ENCODE measurements around the gene SOWAHC.

GRCh38 chr2:109601783-109602182 lies 12.4 kb upstream of the SOWAHC start:
- no peak for TF ChIP-seq POLR2A (IDR thresholded peaks at IDR 0.05)
- no peak for TF ChIP-seq CTCF (IDR thresholded peaks at IDR 0.05)
- no peak for TF ChIP-seq POLR2AphosphoS5 (IDR thresholded peaks at IDR 0.05; ENCODE audit: insufficient read depth in 1 of 2, low read depth in 1 of 2)
